Stimulated activated CD8-positive, alpha-beta memory T cell treated with anti-CD3 and anti-CD28 coated beads, Interleukin-15, amount 100 ng/mL, for 48 hours (primary cell): ENCODE results near the gene LGR5.

Experiments used
- DNase-seq, 2 donors: peaks; one replicate each; pipeline ENCODE4 v3.0.0-alpha.2; 2020; ENCODE audit warnings: low read depth in 2 of 2

Gene LGR5

GRCh38 chr12:71599210-71599609, 159.6 kb downstream of the LGR5 start:
- no peak for DNase-seq

GRCh38 chr12:71601546-71601945, 161.9 kb downstream of the LGR5 start:
- no peak for DNase-seq

GRCh38 chr12:71602761-71603577, 163.4 kb downstream of the LGR5 start:
- no peak for DNase-seq

- DNase-seq: no peak
Observed at GRCh38 chr12:71605039-71605438, 165.4 kb downstream of the LGR5 start.

- DNase-seq: no peak
Observed at GRCh38 chr12:71607494-71608330, 168.1 kb downstream of the LGR5 start.

GRCh38 chr12:71610031-71610795, 170.6 kb downstream of the LGR5 start:
- no peak for DNase-seq

GRCh38 chr12:71621938-71622337, 182.3 kb downstream of the LGR5 start:
- DNase-seq: no peak

- no peak for DNase-seq
Observed at GRCh38 chr12:71625476-71625875, 185.9 kb downstream of the LGR5 start.

- no peak for DNase-seq
Observed at GRCh38 chr12:71626098-71626497, 186.5 kb downstream of the LGR5 start.

GRCh38 chr12:71626768-71627167, 187.2 kb downstream of the LGR5 start:
- no peak for DNase-seq

GRCh38 chr12:71627438-71628002, 187.9 kb downstream of the LGR5 start:
- DNase-seq: no peak
